IgD-negative memory B cell (primary cell): ENCODE results near the gene ACOT6. TPM values are rescaled to one million over a fixed set of nuclear protein-coding genes. Genes with fewer than 3 reads are reported as not detected.
"Not testable (repeated sequence)": the region's sequence is repeated elsewhere in the genome, so short reads cannot be mapped to it uniquely, and the experiment has no call there.

Experiments used
- H3K27ac Mint-ChIP-seq, 3 donors: one replicate each; pipeline ENCODE4 v1.8.0; 2020 to 2022; ENCODE audit warnings: mild to moderate bottlenecking in 3 of 3, mixed read lengths in 3 of 3, moderate library complexity in 1 of 3
- H3K27me3 Mint-ChIP-seq: one replicate; pipeline ENCODE4 v1.8.0; 2021; ENCODE audit warnings: mixed read lengths
- H3K36me3 Mint-ChIP-seq: one replicate; pipeline ENCODE4 v1.8.0; 2020; ENCODE audit warnings: mild to moderate bottlenecking, mixed read lengths
- H3K4me1 Mint-ChIP-seq, 3 donors: one replicate each; pipeline ENCODE4 v1.8.0; 2020 to 2022; ENCODE audit warnings: mixed read lengths in 3 of 3, mild to moderate bottlenecking in 1 of 3
- H3K4me3 Mint-ChIP-seq, 4 donors: one replicate each; pipeline ENCODE4 v1.8.0; 2020 to 2022; ENCODE audit warnings: mild to moderate bottlenecking in 4 of 4, mixed read lengths in 4 of 4, moderate library complexity in 3 of 4
- H3K9me3 Mint-ChIP-seq, 3 donors: one replicate each; pipeline ENCODE4 v1.8.0; 2020 to 2021; ENCODE audit warnings: mixed read lengths in 3 of 3, mild to moderate bottlenecking in 1 of 3
- polyA plus RNA-seq: library from polyadenylated mRNA; unstranded; fragments of 300-500 nt; fragmentation: Illumina TruSeq; gene quantifications from one replicate; pipeline ENCODE4 v1.2.3, GENCODE V29; 2021

ACOT6 gene, protein sequence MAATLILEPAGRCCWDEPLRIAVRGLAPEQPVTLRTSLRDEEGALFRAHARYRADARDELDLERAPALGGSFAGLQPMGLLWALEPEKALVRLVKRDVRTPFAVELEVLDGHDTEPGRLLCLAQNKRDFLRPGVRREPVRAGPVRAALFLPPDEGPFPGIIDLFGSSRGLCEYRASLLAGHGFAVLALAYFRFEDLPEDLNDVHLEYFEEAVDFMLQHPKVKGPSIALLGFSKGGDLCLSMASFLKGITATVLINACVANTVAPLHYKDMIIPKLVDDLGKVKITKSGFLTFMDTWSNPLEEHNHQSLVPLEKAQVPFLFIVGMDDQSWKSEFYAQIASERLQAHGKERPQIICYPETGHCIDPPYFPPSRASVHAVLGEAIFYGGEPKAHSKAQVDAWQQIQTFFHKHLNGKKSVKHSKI
- not detected for polyA plus RNA-seq

DNA sequence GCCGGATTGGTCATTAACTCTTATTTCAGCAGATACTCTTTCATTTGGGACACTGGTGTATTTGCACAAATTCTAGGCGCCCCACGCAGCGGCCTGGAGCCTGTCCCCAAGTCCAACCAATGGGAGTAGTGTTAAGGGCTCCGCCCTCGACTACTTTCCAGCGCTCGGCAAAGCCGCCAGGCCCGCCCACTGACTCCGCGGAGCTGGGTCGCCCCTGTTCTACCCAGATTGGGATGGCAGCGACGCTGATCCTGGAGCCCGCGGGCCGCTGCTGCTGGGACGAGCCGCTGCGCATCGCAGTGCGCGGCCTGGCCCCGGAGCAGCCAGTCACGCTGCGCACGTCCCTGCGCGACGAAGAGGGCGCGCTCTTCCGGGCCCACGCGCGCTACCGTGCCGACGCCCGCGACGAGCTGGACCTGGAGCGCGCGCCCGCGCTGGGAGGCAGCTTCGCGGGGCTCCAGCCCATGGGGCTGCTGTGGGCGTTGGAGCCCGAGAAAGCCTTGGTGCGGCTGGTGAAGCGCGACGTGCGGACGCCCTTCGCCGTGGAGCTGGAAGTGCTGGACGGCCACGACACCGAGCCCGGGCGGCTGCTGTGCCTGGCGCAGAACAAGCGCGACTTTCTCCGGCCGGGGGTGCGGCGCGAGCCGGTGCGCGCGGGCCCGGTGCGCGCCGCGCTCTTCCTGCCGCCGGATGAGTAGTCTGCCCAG lies at the start of gene ACOT6:
Gene ACOT6, plus strand, starts transcription at position 179 of the 707 bp plus-strand sequence. Its CDS starts 55 bp downstream, at position 234.
- no peaks in the 10 kb centered on the region for H3K36me3 Mint-ChIP-seq
- H3K27me3 Mint-ChIP-seq: no peaks in the 10 kb centered on the region
- H3K9me3 Mint-ChIP-seq: no peaks in the 10 kb centered on the region
- peaks cover 0 to 2% (median 0%) of the 10 kb centered on the region in 3 donors for H3K4me1 Mint-ChIP-seq
- H3K27ac Mint-ChIP-seq: peak within 1 kb of the TSS in 1 of 3 donors; percentile 71
- H3K4me3 Mint-ChIP-seq: peak within 1 kb of the TSS; percentile 82 to 93 (median 90)

GRCh38 chr14:73562696-73563095 lies 49.6 kb upstream of the ACOT6 start:
- H3K36me3 Mint-ChIP-seq, H3K4me3 Mint-ChIP-seq, H3K27me3 Mint-ChIP-seq, H3K27ac Mint-ChIP-seq: not testable (repeated sequence)
- H3K9me3 Mint-ChIP-seq: peaks cover 0 to 13% (median 4%) of the 10 kb centered on the region in 3 donors
- H3K4me1 Mint-ChIP-seq: peaks cover 6 to 20% (median 10%) of the 10 kb centered on the region in 3 donors

- H3K27ac Mint-ChIP-seq, H3K27me3 Mint-ChIP-seq, H3K36me3 Mint-ChIP-seq: not testable (repeated sequence)
- H3K4me1 Mint-ChIP-seq: peaks cover 22 to 33% (median 24%) of the 10 kb centered on the region in 3 donors
- H3K9me3 Mint-ChIP-seq: peaks cover 0 to 13% (median 4%) of the 10 kb centered on the region in 3 donors
- H3K4me3 Mint-ChIP-seq: peak overlapping the region in 1 of 4 donors; percentile 45
Measured at GRCh38 chr14:73566431-73566830, 45.9 kb upstream of the ACOT6 start.

GRCh38 chr14:73566935-73567334 lies 45.4 kb upstream of the ACOT6 start:
- H3K4me3 Mint-ChIP-seq: peak overlapping the region in 3 of 4 donors; percentile 17 to 86 (median 81)
- H3K9me3 Mint-ChIP-seq, H3K36me3 Mint-ChIP-seq, H3K27me3 Mint-ChIP-seq, H3K27ac Mint-ChIP-seq: not testable (repeated sequence)
- H3K4me1 Mint-ChIP-seq: peaks cover 22 to 33% (median 28%) of the 10 kb centered on the region in 3 donors

- peak overlapping the region in 1 of 3 donors; percentile 43 for H3K27ac Mint-ChIP-seq
- peaks cover 7% of the 10 kb centered on the region for H3K36me3 Mint-ChIP-seq
- peak overlapping the region in 2 of 4 donors; percentile 81 to 86 for H3K4me3 Mint-ChIP-seq
- peaks cover 25 to 33% (median 28%) of the 10 kb centered on the region in 3 donors for H3K4me1 Mint-ChIP-seq
- H3K9me3 Mint-ChIP-seq: peaks cover 0 to 4% (median 0%) of the 10 kb centered on the region in 3 donors
- no peaks in the 10 kb centered on the region for H3K27me3 Mint-ChIP-seq
Measured at GRCh38 chr14:73567358-73567757, 45.0 kb upstream of the ACOT6 start.

- Mint-ChIP-seq H3K9me3 (no peaks in the 10 kb centered on the region), H3K4me3 (peak overlapping the region; percentile 86 to 98 (median 96)), H3K27me3 (no peaks in the 10 kb centered on the region), H3K36me3 (peaks cover 8% of the 10 kb centered on the region), H3K4me1 (peaks cover 25 to 30% (median 28%) of the 10 kb centered on the region in 3 donors), H3K27ac (peak overlapping the region; percentile 55 to 99 (median 95))
Measured at GRCh38 chr14:73567951-73568885, 44.1 kb upstream of the ACOT6 start.

- H3K4me1 Mint-ChIP-seq: peaks cover 25 to 30% (median 28%) of the 10 kb centered on the region in 3 donors
- H3K9me3 Mint-ChIP-seq, H3K27me3 Mint-ChIP-seq: not testable (repeated sequence)
- H3K36me3 Mint-ChIP-seq: peaks cover 10% of the 10 kb centered on the region
- peak overlapping the region; percentile 55 to 99 (median 95) for H3K27ac Mint-ChIP-seq
- peak overlapping the region; percentile 86 to 98 (median 96) for H3K4me3 Mint-ChIP-seq
Measured at GRCh38 chr14:73568886-73569184, 43.5 kb upstream of the ACOT6 start.

DNA sequence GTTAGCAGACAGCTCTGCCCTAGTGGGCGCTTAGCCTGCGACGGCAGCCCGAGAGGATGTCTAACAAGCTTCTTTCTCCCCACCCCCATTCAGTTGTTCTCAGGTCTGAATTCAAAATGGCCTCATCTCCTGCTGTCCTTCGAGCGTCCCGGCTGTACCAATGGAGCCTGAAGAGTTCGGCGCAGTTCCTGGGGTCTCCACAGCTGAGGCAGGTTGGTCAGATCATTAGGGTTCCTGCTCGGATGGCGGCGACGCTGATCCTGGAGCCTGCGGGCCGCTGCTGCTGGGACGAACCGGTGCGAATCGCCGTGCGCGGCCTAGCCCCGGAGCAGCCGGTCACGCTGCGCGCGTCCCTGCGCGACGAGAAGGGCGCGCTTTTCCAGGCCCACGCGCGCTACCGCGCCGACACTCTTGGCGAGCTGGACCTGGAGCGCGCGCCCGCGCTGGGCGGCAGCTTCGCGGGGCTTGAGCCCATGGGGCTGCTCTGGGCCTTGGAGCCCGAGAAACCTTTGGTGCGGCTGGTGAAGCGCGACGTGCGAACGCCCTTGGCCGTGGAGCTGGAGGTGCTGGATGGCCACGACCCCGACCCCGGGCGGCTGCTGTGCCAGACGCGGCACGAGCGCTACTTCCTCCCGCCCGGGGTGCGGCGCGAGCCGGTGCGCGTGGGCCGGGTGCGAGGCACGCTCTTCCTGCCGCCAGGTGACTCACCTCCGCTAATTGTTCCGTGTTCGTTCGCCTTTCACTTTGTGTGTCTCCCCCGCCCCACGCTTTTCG lies 42.9 kb upstream of the ACOT6 start, which contains the start of gene ACOT2:
Gene ACOT2, plus strand, starts transcription at position 29 of the 774 bp plus-strand sequence. Its CDS starts 28 bp downstream, at position 57.
- Mint-ChIP-seq H3K4me1 (peaks cover 25 to 30% (median 28%) of the 10 kb centered on the region in 3 donors), H3K4me3 (peak within 1 kb of the TSS; percentile 86 to 98 (median 96)), H3K27ac (peak within 1 kb of the TSS; percentile 55 to 99 (median 95)), H3K36me3 (peaks cover 10% of the 10 kb centered on the region)
- not testable (repeated sequence) for H3K27me3 Mint-ChIP-seq, H3K9me3 Mint-ChIP-seq

GRCh38 chr14:73570913-73571312 lies 41.4 kb upstream of the ACOT6 start:
- Mint-ChIP-seq H3K4me3 (peak overlapping the region in 3 of 4 donors; percentile 39 to 86 (median 80)), H3K4me1 (peaks cover 20 to 25% (median 22%) of the 10 kb centered on the region in 3 donors), H3K36me3 (peaks cover 10% of the 10 kb centered on the region), H3K27ac (peak overlapping the region in 1 of 3 donors; percentile 55)
- H3K27me3 Mint-ChIP-seq, H3K9me3 Mint-ChIP-seq: not testable (repeated sequence)

DNA sequence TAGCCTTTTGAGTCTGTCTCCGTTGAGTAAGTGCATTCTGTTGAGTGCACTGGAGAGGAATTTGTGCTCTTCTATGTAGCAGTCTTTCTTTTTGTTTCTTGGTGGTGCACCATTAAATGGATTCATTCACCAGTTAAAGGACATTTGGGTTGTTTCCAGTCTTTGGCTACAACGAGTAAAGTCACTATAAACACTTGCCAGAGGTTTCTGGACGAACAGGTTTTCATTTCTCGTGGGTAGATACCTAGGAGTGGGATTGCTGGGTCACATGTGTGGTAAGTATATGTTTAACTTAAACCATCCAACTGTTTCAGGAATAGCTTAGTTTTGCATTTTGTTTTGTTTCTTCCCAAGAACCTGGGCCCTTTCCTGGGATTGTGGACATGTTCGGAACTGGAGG lies 39.3 kb upstream of the ACOT6 start:
- not testable (repeated sequence) for H3K27ac Mint-ChIP-seq, H3K27me3 Mint-ChIP-seq, H3K36me3 Mint-ChIP-seq

DNA sequence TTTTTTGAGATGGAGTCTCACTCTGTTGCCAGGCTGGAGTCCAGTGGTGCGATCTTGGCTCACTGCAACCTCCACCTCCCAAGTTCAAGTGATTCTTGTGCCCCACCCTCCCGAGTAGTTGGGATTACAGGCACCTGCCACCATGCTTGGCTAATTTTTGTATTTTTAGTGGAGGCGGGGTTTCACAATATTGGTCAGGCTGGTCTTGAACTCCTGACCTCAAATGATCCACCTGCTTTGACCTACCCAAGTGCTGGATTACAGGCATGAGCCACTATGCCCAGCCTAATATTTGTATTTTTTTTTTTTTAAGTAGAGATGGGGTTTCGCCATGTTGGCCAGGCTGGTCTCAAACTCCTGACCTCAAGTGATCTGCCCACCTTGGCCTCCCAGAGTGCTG lies 38.6 kb upstream of the ACOT6 start:
- not testable (repeated sequence) for H3K27me3 Mint-ChIP-seq, H3K4me3 Mint-ChIP-seq, H3K36me3 Mint-ChIP-seq, H3K9me3 Mint-ChIP-seq
- peaks cover 3 to 11% (median 8%) of the 10 kb centered on the region in 3 donors for H3K4me1 Mint-ChIP-seq
- H3K27ac Mint-ChIP-seq: peak overlapping the region in 1 of 3 donors; percentile 47

More for the DNA sequence above, 39.3 kb upstream of the ACOT6 start:
- peak overlapping the region in 1 of 4 donors; percentile 58 for H3K4me3 Mint-ChIP-seq
- H3K9me3 Mint-ChIP-seq: not testable (repeated sequence)
- H3K4me1 Mint-ChIP-seq: peaks cover 10 to 16% (median 15%) of the 10 kb centered on the region in 3 donors

DNA sequence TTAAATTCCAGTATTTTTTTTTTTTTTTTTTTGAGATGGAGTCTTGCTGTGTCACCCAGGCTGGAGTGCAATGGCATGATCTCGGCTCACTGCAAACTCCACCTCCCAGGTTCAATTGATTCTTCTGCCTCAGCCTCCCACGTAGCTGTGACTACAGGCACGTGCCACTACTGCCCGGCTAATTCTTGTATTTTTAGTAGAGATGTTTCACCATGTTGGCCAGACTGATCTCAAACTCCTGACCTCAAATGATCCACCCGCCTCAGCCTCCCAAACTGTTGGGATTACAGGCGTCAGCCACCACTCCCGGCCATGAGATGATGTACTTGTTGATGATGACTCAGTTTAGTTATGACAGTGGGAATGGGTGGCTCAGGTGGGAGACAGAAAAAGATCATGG lies 38.1 kb upstream of the ACOT6 start:
- H3K27me3 Mint-ChIP-seq, H3K4me1 Mint-ChIP-seq, H3K27ac Mint-ChIP-seq, H3K9me3 Mint-ChIP-seq, H3K36me3 Mint-ChIP-seq, H3K4me3 Mint-ChIP-seq: not testable (repeated sequence)

DNA sequence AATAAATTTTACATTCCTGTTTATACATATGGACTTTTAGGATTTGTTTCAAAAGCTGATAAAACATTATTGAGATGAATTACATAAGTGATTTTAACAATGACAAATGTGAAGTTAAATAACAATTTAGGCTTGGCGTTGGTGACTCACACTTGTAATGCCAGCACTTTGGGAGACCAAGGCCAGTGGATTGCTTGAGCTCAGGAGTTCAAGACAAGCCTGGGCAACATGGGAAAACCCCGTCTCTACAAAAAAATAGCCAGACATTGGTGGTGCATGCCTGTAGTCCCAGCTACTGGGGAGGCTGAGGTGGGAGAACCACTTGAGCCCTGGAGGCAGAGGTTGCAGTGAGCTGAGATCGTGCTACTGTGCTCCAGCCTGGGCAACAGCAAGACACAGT lies 35.9 kb upstream of the ACOT6 start:
- H3K4me1 Mint-ChIP-seq: peaks cover 0 to 4% (median 3%) of the 10 kb centered on the region in 3 donors
- H3K27ac Mint-ChIP-seq: no peak overlapping the region
- H3K36me3 Mint-ChIP-seq: peaks cover 6% of the 10 kb centered on the region
- no peak overlapping the region for H3K4me3 Mint-ChIP-seq
- H3K9me3 Mint-ChIP-seq: no peaks in the 10 kb centered on the region
- H3K27me3 Mint-ChIP-seq: no peaks in the 10 kb centered on the region

DNA sequence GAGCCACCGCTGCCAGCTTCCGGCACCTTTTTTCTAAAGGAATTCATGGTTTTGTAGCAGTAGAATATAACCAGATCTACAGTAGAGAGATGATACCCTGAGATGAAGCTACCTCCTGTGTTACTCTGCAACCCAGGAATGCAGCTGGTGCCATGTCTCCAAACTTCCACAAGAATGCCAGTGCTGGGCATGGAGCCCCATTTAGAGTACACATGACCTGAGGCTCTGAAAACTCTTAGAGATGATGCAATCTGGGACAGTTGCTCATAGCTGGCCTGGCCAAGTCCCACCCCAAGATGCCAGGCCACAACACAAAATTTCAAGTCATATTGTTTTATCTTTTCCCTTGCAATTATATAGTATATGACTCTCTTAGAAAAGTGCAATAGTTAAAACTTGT lies 35.1 kb upstream of the ACOT6 start:
- not testable (repeated sequence) for H3K27ac Mint-ChIP-seq, H3K27me3 Mint-ChIP-seq, H3K36me3 Mint-ChIP-seq, H3K9me3 Mint-ChIP-seq, H3K4me3 Mint-ChIP-seq, H3K4me1 Mint-ChIP-seq
